H1 (cell line): ENCODE measurements around the gene DYNC1I1. TPM values are rescaled to one million over a fixed set of nuclear protein-coding genes. Genes with fewer than 3 reads are reported as not detected.

Source experiments
- ATF3 ChIP-seq: IDR thresholded peaks from 2 replicates; pipeline ENCODE4 v1.6.1; 2011; ENCODE audit warnings: low read depth, mild to moderate bottlenecking, low read length; ENCODE audit not compliant: insufficient read depth
- PHF8 ChIP-seq: fragments of 200-600 bp; sonication (generic); conservative IDR thresholded peaks from 2 replicates; pipeline ENCODE4 v1.7.1; 2012; ENCODE audit warnings: low read depth, mild to moderate bottlenecking, inconsistent platforms, low read length, moderate library complexity
- RNF2 ChIP-seq: fragments of 200-900, 300-1000 bp; sonication (generic); IDR thresholded peaks from 2 replicates; pipeline ENCODE4 v1.7.1; 2016; ENCODE audit warnings: borderline replicate concordance, low read depth, mild to moderate bottlenecking, antibody characterized with exemption, low read length; ENCODE audit not compliant: poor library complexity, severe bottlenecking; ENCODE audit errors: missing control alignments
- TCF12 ChIP-seq: IDR thresholded peaks from 2 replicates; pipeline ENCODE4 v1.6.1; 2011; ENCODE audit warnings: low read depth, mild to moderate bottlenecking, low read length
- TEAD4 ChIP-seq: IDR thresholded peaks from 2 replicates; pipeline ENCODE4 v1.6.1; 2012; ENCODE audit warnings: low read depth, low read length, inconsistent platforms, mixed read lengths
- polyA plus RNA-seq, 7 experiments: library from polyadenylated mRNA; depleted of rRNA in 3 of 7; stranded (reverse) in 5 of 7; unstranded in 2 of 7; fragments of >200 nt in 5 of 7; fragments of 200-250 nt in 2 of 7; gene quantifications; 1 replicate in 5 of 7; 2 replicates in 1 of 7; 4 replicates in 1 of 7; pipeline versions ENCODE4 v1.2.1 to v1.2.3, GENCODE V29; 2011 to 2013; ENCODE audit warnings: missing spikeins in 2 of 7, mixed read lengths in 2 of 7
- total RNA-seq: library from RNA; stranded (reverse); fragmentation: NEBNext Ultra II Directional; extraction: Animal tissue kit (Norgen Biotek cat#: 25700); gene quantifications from 2 replicates; pipeline ENCODE4 v1.2.1, GENCODE V29; 2021

DYNC1I1 gene
- total and polyA plus RNA-seq, 2 of the 8 experiments (the other 6 are each of a cell fraction or from before 2014, with no cell fraction given) = 0.45 to 0.58 TPM

GRCh38 chr7:95874541-95875265 lies 102.3 kb downstream of the DYNC1I1 start (continued):
- TF ChIP-seq TEAD4 (no peak), RNF2 (no peak), PHF8 (no peak), TCF12 (no peak), ATF3 (no peak)
- TF ChIP-seq, all 59 proteins: peak for 0
